ENCODE data around the gene TSHZ3.

- TF ChIP-seq POLR2AphosphoS5 (IDR thresholded peaks at IDR 0.05; ENCODE audit: low read depth, low read length) = no peak
- TF ChIP-seq FOXP1 (IDR thresholded peaks at IDR 0.05) = no peak
- TF ChIP-seq FOXP1 (CRISPR knock-in tag; IDR thresholded peaks at IDR 0.05) = no peak
- TF ChIP-seq BRCA1 (CRISPR knock-in tag; IDR thresholded peaks at IDR 0.05) = no peak
- no peak for TF ChIP-seq ZNF512B (CRISPR knock-in tag; IDR thresholded peaks at IDR 0.05; ENCODE audit: borderline replicate concordance)
- TF ChIP-seq MAX (IDR thresholded peaks at IDR 0.05) = no peak
- TF ChIP-seq NFATC3 (CRISPR knock-in tag; IDR thresholded peaks at IDR 0.05) = no peak
- TF ChIP-seq GTF2F1 (IDR thresholded peaks at IDR 0.05; ENCODE audit: low read length) = no peak
- TF ChIP-seq ZNF282 (IDR thresholded peaks at IDR 0.05; ENCODE audit: partially characterized antibody) = no peak
- no peak for TF ChIP-seq KLF13 (CRISPR knock-in tag; IDR thresholded peaks at IDR 0.05)
- no peak for TF ChIP-seq CEBPB (IDR thresholded peaks at IDR 0.05; ENCODE audit: borderline replicate concordance, low read depth, low read length)
- TF ChIP-seq NR1H2 (CRISPR knock-in tag; IDR thresholded peaks at IDR 0.05; ENCODE audit: borderline replicate concordance, low read depth) = no peak
- TF ChIP-seq ZZZ3 (CRISPR knock-in tag; IDR thresholded peaks at IDR 0.05; ENCODE audit: borderline replicate concordance) = no peak
- TF ChIP-seq CREB1 (IDR thresholded peaks at IDR 0.05) = no peak
- TF ChIP-seq CREB1 (CRISPR knock-in tag; IDR thresholded peaks at IDR 0.05) = no peak
- TF ChIP-seq ZNF230 (CRISPR knock-in tag; IDR thresholded peaks at IDR 0.05) = no peak
Measured at GRCh38 chr19:31252441-31252840, 96.8 kb downstream of the TSHZ3 start.

Data from HepG2 (cell line).